Hair follicle dermal papilla cell (primary cell): ENCODE data around the gene ZNF248. TPM values are rescaled to one million over a fixed set of nuclear protein-coding genes. Genes with fewer than 3 reads are reported as not detected.

ENCODE experiments used
- total RNA-seq: library from RNA; depleted of rRNA; stranded (reverse); fragments of >200 nt; gene quantifications from 2 replicates; pipeline ENCODE4 v1.2.3, GENCODE V29; 2012

The ZNF248 gene
- 7.0 and 8.4 TPM in 2 replicates for total RNA-seq

DNA sequence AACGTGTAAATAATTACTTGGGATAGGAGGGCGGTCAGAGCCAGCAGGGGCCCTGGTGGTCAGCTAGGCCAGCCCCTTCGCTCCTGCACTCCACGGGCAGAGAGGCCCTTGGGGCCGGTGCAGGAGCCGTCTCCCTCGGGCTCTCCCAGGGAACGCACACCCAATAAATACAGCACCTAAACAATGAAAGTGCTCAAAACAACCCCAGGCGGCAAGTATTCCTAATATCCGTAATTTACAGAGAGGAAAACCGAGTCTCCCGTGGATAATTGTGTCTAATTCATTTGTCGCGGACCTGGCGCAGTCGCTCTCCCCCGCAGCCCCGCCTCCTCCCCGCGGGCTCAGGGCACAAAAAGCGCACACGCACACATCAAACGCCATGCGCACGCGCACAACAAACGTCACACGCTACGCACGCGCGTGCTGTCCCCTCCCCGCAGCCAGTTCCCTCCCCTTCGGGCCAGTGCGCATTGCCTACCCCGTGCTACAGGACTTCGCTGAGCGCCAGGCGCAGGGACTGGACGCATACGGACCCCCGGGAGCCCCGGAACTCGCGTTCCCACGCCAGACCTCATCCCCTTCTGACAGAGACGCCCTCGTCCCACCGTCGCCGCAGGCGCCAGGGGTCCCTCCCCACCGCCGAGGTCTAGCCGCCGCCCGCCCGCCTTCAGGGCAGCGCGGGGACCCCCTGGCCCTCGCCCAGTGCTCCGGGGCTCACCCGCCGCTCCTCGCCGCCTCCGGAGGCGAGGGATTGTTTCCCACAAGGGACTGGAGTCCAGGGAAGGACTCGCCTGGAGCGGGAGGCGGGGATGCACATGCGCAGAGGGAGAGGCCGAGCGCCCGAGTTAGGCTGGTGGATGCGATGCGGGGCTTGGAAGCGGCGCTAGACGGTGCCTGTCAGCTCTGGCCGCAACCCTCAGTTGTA, at the start of gene ZNF248:
Gene ZNF248 (minus strand): TSS at position 324 of the 925 bp plus-strand sequence. CDS start 1,300 bp downstream, outside the sequence.

Other genes starting within 250 kb of the ZNF248 start
- gene ZNF25, start 119.0 kb upstream of the ZNF248 start, total RNA-seq: 13.1 and 13.8 TPM in 2 replicates
- 11.3 and 12.8 TPM in 2 replicates for gene ZNF33A, start 153.1 kb upstream of the ZNF248 start, total RNA-seq
- 13.4 and 19.8 TPM in 2 replicates for gene ZNF37A, start 236.7 kb upstream of the ZNF248 start, total RNA-seq